Measurements from ENCODE around the gene ESRP2.
A peak's percentile ranks its signal among the peaks of the same experiment; 100 is the strongest.

ESRP2 gene

DNA sequence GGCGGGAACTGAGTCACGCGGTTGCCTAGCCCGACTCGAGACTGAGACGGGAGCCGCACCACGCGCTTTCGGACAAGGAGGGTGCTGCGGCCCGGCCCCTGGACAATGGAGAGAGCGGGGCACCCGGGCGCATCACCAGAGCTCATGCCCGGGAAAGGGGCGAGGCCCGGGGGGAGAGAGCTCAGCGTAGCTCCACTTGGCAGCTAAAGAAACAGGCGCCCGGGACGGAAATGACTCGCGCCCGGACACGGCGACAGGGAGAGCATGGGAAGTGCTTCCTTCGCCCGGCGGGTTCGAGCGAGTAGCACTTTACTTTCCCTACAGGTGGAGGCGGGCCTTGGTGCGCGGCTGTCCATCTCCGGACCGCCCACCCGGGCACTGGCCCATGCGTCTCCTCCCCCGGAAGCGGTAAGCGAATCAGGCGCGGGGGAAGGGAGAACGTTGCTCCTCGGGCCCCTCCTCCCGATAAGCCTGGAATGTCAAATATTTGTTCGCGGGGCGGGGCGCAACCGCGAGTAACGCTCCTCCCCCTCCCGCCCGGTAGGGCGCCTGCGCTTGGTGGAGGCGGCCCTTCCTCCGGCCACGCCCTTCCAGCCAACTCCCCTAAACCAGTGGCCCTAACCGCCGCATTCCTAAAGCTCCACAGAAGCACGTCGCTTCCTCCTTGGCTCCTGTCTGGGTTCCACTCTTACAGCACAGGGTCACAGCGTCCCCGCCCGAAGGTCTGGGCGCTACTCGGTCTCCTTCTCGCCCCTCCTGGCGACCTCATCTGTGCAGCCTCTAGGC lies 1.5 kb upstream of the ESRP2 start:
- DNase-seq (ENCODE audit: low spot score) = peak; percentile 90

DNA sequence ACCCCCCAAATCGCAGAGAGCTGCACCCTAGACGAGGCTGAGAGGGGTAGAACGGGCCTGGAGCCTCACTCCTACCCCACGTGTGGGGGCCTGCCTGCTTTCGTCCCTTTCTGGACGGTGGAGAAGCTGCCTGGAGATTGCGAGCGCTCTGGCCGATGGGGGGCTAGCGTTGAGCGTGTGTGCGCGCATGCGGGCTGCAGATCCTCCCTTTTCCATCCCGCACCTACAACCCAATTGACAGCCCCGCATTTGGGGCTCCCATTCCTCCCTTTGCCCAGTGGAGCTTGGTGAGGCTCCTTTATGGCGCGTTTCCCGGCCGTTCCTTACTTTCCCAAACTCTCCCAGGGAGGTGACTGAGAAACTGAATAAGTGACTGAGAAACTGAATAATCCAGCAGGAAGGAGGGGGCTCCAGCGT lies 907 bp upstream of the ESRP2 start:
- DNase-seq (ENCODE audit: low spot score) = no peak

DNA sequence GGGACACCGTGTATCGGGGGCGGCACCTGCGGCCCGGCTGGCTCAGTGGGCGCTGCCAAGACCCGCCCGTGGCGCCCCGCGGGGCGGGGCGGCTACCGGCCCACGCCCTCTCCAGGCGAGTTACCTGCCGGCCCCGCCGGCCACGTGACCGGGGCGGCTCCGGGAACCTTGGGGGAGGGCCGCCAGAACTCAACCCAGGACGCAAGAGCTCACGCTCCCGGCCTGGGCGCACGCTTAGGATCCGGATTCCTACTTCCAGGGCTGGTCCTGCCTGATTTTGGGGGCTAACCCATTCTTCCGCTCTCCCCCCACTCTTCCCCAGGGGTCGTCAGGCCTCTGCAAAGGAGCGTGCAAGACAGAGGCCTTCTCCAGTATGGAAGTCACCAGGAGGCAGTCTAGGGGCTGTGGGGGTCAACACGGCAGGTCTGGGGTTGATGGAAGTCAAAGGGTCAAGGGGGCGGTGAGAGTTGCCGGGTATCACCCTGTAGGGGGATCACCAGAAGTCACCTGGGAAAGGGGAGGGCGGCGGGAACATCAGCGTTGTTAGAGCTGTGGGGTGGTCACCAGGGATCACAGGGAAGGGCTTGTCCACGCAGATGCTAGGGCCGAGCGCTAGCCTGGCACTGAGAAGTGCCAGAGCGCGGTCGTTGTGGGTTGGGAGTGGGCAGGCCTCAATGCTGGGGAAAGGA lies 354 bp upstream of the ESRP2 start:
- peak; percentile 32 for DNase-seq (ENCODE audit: low spot score)

DNA sequence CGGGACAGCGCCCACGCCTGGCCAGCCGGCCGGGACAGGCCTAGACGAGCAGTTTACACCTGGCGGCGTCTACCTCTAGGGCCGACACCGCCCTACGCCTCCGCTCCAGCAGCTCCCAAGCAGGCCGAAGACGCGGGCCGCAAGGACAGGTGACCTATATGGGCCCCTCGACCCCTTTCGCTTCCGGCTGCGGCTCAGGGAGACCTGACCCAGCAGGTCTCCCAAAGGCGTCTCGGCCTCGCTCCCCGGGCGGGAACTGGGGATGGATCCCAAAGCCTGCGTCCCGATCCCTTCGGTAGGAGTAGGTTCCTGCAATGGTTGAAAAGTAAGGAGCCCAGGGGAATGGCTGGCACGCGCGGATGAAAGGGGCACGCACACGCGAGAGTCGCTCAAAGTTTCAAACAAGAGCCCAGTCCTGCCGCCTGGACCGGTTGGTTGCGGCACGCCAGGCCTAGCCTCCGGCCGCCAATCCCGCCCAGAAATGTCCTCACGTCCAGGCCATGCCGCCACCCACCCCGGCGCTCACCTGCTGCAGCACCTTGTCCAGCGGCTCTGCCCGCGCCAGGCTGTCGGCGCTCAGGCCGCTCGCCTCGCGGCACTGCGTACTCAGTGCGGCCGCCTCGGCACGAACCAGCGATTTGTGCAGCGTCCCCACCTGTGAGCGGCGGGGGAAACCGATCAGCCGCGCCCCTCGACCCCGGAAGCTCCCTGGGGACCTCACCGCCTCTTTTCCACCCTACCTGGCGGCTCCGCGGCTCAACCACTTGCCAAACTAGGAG lies 630 bp downstream of the ESRP2 start:
- DNase-seq (ENCODE audit: low spot score) = no peak

DNA sequence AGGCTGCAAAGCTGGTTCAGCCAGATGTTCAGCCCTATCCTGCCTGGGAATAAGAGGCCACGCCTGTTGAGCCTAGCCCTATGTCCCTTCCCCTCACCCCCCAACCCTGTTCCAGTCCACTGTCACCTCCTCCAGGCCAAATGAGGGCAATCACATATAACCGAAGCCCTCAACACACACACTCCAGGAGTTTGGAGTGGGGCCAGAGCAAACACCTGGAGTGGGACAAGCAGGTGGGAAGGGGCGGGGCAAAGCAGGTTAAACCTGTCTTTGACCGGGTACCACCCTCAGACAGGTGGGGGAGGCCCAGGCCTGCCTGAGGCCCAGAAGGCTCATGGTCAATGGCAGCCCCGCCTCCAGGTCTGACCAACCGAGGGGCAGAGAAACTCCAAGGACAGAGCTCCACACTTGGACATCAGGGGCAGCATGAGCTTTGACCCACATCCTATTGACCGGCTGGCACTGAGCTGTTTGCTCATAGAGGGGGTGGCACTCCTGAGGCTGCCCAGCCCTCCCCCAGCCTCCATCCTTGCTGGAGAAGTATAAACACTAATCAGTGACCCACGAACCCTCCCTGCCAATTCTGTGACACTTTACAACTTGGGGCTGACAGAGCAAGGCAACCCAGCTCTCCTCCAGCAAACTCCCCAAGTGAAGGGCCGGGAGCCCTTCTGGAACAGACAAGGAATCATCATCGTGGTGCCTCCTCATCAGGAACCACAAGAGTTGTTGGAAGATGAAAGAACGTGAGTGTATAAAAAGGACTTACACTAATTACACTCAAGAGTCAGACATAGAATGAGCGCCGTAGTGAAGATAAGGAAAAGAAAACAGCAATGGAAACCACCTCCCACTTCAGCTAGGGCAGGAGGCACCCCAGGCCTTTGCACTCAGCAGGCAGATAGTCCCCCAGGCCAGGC lies 1.5 kb downstream of the ESRP2 start:
- DNase-seq (ENCODE audit: low spot score) = no peak

DNA sequence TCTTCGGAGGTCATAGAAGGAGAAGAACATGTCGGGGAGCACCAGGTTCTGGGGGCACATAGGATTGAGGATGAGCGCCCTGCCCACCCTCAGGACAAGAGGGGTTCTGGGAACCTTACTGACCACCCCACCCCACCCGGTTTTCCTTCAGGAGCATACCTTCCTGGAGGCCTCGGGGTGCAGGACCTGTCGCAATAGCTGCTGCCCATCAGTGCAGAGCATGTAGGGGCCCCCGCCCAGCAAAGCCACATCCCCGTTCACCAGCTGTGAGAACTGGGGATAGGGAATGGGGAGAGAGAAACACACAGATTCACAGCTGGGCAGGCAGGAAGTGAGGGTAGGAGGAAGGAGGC lies 2.1 kb downstream of the ESRP2 start:
- DNase-seq (ENCODE audit: low spot score) = no peak

DNA sequence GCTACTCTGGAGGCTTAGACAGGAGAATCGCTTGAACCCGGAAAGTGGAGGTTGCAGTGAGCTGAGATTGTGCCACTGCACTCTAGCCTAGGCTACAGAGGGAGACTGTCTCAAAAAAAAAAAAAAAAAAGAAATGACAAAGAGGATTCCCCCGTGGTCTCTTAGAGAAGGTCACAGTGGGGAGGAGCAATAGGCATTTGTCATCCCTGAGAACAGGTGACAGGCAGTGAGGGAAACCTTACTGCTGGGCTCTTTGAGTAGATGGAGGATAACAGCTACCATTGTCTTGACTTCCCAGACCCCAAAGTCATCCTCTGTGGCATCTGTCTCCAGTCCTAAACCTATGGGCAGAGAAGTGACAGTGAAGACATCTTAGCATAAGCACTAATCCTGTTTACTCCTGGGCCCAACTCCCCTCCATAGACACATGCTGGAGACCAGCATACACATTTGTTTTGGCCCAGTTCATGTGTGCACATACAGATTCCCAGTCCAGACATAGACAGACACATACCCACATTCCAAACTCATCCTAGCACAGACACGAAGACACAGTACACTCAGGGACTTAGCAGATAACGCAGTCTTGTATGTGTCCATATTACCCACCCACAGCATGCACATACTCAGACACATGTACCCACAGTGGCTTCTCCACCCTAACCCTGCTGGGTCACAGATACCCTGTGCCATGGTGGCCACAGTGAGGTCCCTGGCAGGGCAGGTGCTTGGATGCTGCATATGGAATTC lies 2.7 kb downstream of the ESRP2 start:
- no peak for DNase-seq (ENCODE audit: low spot score)

DNA sequence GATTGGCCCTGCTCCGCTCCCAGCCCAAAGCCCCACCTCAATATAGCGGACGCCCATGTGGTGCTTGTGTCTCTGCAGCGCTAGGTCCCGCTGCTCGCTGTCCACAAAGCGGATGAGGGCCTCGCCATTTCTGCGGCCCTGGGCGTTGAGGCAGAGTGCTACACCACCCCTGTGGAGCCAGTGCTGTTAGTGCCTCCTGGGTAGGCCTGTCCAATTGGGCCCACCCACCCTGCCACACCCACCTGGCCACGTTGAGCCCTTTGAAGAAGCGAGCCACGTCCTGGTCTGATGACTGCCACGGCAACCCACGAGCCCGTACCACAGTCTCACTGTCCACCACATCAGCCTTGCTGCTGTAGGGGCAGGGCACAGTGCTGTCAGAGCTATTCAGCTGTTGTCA lies 3.6 kb downstream of the ESRP2 start:
- DNase-seq (ENCODE audit: low spot score) = no peak

DNA sequence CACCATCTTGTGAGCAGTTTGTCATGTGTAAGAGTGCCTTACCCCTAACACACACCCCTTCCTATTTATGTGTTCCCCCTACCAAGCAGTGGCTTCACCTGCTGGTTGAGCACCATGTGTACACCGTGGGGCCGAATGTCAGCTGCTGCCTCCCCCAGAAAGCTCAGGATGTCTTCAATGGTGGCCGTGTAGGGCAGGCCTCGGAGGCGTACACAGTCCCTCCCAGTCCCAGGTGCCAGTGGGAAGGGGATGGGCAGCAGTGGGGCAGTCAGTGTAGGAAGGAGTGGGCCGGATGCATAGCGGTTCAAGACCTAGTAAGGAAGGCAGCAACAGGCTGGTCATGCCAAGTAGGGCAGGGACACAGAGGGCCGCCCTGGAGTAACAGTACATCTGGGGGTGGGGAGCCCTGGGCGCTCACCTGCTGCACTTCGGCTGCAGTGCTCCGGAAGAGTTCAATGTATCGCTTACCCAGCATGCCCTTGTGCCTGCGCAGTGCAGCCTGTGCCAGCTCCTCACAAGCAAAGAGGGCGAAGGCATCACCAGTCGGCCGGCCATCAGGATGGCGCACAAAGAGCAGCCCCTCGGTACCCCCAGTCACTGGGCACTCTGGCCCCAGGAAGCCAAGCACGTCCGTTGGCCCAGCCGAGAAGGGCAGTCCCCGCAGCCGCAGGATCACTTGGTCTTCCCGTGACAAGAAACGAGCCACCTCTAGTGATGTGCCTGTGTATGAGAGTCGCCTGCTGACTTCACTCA lies 4.4 kb downstream of the ESRP2 start:
- no peak for DNase-seq (ENCODE audit: low spot score)

DNA sequence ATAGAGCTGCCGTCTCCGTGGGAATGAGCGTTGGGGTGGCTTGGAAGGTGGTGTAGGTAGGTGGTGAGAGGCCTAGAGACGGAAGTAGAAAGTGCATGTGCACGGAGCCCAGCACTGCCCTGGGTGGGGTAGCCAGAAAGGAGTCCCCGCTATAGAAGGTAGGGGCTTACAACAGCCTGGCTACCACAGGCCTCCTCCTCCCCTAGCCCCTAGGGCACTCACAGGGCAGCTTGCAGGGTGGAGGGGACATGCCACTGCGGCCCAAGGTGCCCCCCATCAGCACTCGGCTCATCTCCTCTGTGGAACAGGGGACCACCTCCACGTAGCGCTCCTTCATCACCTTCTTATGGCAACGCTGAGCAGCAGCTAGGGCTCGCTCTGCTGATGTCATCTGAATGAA lies 5.0 kb downstream of the ESRP2 start:
- DNase-seq (ENCODE audit: low spot score) = no peak

DNA sequence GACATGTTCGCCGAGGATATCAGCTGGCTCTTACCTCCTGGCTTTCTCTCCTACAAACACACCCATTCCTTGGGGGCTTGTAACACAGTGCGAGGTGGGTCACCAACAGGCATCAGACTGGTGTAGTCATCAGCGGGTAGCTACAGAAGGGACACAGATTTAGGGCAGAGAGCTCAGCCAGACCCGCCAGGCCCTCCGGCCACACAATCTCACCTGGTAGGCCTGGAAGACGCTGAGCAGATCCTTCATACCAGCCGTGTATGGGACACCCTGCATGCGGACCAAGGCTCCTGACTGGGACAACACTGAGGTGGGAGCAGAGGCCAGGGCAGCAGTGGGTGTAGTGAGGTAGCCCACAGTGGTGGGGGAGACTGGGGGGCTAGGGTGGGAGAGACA lies 5.8 kb downstream of the ESRP2 start:
- no peak for DNase-seq (ENCODE audit: low spot score)

DNA sequence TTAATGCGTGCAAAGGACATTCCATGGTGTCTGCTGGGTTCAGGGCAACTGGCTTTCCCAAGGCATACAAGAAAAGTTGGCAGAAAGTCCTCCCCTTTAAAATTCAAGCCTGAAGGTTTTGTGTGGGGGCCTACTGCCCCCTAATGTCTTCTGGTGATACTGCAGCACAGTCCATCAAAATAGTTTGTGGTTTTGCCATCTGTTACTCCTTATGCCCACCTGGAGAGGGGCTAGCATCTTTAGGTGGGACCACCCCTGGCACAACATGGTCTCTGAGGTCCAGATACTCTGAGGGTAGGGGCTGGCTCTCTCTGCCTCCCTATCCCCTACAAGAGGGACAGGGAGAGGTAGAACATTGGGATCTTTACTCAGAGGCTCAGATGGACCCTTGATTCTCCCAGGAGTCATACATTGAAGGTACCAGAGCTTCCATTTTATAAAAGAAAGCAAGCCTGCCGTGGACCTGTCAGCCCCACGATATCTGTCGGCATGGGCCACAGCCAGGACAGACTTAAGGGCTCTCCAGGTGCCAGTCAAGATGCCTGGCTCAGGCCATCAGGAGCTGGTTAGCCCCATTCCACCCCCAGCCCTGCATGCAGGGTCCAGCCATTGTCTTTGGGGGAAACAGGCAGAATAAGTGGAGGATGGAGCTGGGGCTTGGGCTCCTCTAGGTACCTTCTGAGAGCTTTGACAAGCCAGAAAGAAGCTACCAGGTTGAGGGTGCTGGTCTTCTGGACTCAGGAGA lies 6.3 kb downstream of the ESRP2 start:
- peak; percentile 37 for DNase-seq (ENCODE audit: low spot score)

DNA sequence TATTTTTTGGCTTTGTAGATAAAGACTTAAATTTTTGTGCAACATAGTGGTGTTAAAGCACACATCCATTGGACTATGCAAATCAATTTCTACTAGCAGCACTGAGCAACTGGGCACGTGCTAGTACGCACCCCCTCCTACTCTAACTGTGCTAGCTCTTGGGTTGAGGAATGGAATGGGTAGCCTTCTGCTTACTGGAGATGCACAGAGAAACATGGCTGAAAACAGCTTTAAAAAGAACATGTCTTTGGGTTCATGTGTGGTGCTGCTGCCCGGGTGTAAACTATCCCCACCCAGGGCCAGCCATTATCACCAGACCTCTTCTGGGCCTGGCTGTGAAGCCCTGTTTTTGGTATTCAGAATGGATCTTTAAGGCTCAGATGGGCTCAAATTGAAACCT lies 7.3 kb downstream of the ESRP2 start:
- DNase-seq (ENCODE audit: low spot score) = no peak

DNA sequence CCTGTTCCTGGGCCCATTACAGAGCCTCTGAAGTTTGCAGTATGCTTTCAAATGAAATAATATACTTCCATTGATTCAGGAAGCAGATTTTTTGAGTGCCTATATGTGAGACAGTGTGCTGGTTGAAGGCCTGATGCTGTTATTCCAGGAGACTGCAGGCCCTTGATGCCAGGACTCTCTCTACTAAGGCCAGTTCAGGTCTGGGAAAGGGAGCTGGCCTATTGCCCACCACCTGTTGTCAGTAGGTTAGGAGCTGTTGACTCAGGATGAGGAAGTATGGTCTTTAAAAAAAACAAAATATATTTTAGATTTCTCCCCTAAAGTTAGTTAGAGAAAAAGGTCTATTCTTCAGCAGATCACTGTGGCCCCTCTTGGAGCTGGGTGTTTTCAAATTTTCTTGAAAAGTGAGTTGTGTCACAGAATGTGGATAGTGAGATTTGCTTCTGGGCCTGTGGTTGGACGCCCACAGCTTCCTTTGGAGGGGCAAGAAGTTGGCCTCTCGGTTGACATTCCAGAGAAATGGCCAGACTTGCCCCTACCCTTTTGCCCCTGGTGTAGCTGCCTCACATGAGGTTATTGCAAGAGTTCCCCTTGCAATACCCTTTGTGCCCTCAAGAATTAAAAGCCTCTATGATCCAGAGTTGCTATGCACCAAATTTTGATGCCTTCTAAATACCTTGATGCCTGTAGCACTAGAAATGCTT lies 7.9 kb downstream of the ESRP2 start:
- no peak for DNase-seq (ENCODE audit: low spot score)

DNA sequence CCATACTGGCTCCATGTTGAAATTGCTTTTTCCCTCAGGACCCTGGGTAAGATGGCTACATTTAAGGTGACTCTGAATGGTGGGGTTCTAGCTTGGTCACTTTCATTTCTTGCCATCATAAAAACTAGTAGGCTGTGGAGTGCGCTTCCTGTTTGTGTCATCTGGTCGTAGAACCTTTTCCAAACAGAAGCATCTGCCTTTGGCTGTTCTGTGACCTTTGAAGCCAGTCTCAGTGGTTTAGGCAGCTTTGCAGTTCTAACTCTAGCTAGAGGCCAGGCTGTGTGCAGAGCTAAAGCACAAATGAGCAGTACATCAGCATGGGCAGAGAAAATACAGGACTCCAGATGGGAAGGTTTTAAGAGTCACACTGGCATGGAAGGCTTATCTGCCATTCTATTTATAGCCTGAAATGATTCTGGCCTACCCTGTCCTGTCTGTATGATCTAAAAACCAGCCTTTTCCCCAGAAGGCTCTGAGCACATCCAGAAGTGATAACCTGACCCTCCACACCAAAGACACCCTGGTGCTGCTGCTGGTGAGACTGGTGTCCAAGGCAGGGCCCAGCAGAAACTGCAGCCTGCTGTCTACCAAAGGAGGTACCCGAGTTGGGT lies 8.6 kb downstream of the ESRP2 start:
- no peak for DNase-seq (ENCODE audit: low spot score)

DNA sequence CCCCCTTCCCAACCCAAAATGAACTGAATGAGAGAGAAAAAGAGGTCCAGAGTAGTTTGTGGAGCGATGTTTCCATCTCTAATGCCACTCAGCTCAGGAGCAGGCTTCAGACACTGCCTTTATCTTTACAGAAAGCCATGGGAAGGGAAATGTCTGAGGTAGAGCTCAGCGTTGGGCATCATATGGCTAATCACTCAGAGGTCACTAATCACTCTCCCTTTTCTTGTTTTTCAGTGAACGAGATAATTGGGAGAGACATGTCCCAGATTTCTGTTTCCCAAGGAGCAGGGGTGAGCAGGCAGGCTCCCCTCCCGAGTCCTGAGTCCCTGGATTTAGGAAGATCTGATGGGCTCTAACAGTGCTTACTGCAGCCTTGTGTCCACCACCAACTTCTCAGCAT lies 9.8 kb downstream of the ESRP2 start:
- DNase-seq (ENCODE audit: low spot score) = no peak

DNA sequence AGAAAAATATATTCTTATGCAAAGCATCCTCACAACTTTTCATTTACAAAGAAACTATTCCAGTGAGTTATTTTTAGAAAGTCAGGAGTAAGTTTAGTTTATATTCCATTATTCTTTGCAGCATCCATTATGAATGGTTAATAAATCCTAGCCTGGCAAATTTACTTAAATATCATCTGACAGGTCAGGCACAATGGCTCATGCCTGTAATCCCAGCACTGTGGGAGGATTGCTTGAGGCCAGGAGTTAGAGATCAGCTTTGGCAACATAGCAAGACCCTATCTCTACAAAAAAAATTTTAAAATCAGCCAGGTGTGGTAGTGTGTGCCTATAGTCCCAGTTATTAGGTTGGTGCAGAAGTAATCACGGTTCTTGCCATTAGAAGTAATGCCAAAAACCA lies 12.9 kb downstream of the ESRP2 start:
- DNase-seq (ENCODE audit: low spot score) = no peak

DNA sequence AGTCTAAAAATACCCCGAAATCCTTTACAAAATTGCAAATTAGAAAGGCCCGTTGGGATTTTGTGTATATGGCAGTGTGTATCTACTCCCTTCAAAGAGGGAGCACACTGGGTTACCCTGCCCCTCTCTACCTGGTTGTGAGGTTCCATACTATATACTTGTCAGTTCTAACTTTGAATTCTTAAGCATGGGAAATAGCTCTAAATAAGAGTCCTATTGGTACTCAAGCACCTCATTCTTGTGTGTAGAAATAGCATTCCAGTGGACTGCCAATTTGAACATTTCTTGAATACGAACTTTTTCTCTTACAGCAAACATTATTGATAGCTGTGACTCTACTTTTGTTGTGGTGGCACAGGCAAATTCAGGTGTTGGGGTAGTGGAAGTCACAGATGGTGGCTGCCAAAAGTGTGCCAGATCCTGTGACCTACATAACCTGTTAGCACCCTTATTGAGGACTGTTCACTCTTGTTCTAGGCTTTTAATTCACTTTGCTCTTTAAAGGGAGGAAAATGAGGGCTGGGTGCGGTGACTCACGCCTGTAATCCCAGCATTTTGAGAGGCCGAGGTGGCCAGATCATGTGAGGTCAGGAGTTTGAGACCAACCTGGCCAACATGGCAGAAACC lies 16.1 kb downstream of the ESRP2 start:
- DNase-seq (ENCODE audit: low spot score) = no peak

Data from CD4-positive, alpha-beta T cell treated with Interleukin-6 at 100 ng/mL for 8 hours (primary cell).